Uterus (tissue), 4 donors: ENCODE results near the gene MYOZ3. TPM values are rescaled to one million over a fixed set of nuclear protein-coding genes. Genes with fewer than 3 reads are reported as not detected.

Experiments used
- DNase-seq, 2 donors: peaks; one replicate each; pipeline ENCODE4 v3.0.0-alpha.2; 2019 to 2020
- H3K27ac ChIP-seq, 2 donors: fragments of 200-600 bp; sonication (generic); 1 replicate in 1 of 2; 2 replicates in 1 of 2; pipeline ENCODE4 v1.5.1; 2016 to 2018
- H3K27me3 ChIP-seq, 2 donors: fragments of 200-600 bp; sonication (generic); one replicate each; pipeline ENCODE4 v1.5.1; 2018 to 2019; ENCODE audit warnings: control low read depth in 1 of 2
- H3K36me3 ChIP-seq, 2 donors: fragments of 200-600 bp; sonication (generic); one replicate each; pipeline ENCODE4 v1.5.1; 2019; ENCODE audit warnings: control low read depth in 1 of 2
- H3K4me1 ChIP-seq, 2 donors: fragments of 200-600 bp; sonication (generic); one replicate each; pipeline ENCODE4 v1.5.1; 2018 to 2019; ENCODE audit warnings: control low read depth in 1 of 2
- H3K4me3 ChIP-seq, 2 donors: fragments of 200-600 bp; sonication (generic); 1 replicate in 1 of 2; 2 replicates in 1 of 2; pipeline ENCODE4 v1.5.1; 2018 to 2019; ENCODE audit warnings: mild to moderate bottlenecking in 1 of 2
- H3K9me3 ChIP-seq, 2 donors: fragments of 200-600 bp; sonication (generic); one replicate each; pipeline ENCODE4 v1.5.1; 2019; ENCODE audit warnings: control low read depth in 1 of 2
- CTCF ChIP-seq, 4 experiments: fragments of 200-600 bp in 2 of 4; fragments of 450-650 bp in 2 of 4; sonication (generic) in 2 of 4; IDR thresholded peaks; one replicate each; pipeline ENCODE4 v1.5.1; 2016 to 2019; ENCODE audit warnings: antibody characterized with exemption in 4 of 4, mild to moderate bottlenecking in 2 of 4, moderate library complexity in 1 of 4
- POLR2A ChIP-seq, 2 donors: fragments of 450-650 bp; IDR thresholded peaks; one replicate each; pipeline ENCODE4 v1.6.1; 2016; ENCODE audit warnings: antibody characterized with exemption in 2 of 2, mild to moderate bottlenecking in 1 of 2, moderate library complexity in 1 of 2
- intact Hi-C: fragments of 100-400 bp; cut with DNase I; formaldehyde crosslinking; loops from one replicate; pipeline ENCODE4 v1.15.1; 2023; ENCODE audit warnings: low total_unique reads
- total RNA-seq, 4 donors: library from RNA; depleted of rRNA in 3 of 4; stranded (reverse); fragments of >200 nt in 3 of 4; gene quantifications; one replicate each; pipeline versions ENCODE4 v1.1.0 to v1.2.4, GENCODE V29; 2014 to 2023
- donor health status: DM: yes; HTN: yes; CAD: no.

MYOZ3 gene
- total RNA-seq, 4 donors from 2014 or later: 3.2 to 69.1 (median 3.4) TPM; not detected in 1

- intact Hi-C loops: no loop called here
- no peak overlapping the region for H3K4me3 ChIP-seq
- peaks cover 31 to 44% of the 10 kb centered on the region in 2 donors for H3K4me1 ChIP-seq
- peak overlapping the region; percentile 80 to 83 for H3K27ac ChIP-seq
- no peak for TF ChIP-seq POLR2A (IDR thresholded peaks at IDR 0.05)
- no peak for TF ChIP-seq CTCF (IDR thresholded peaks at IDR 0.05)
- no peaks in the 10 kb centered on the region for H3K36me3 ChIP-seq
- peak in 1 of 2 donors; percentile 54 for DNase-seq
- no peaks in the 10 kb centered on the region for H3K27me3 ChIP-seq
- no peaks in the 10 kb centered on the region for H3K9me3 ChIP-seq
Observed at GRCh38 chr5:150618588-150619281, 42.3 kb upstream of the MYOZ3 start.

GRCh38 chr5:150619359-150620230 lies 41.5 kb upstream of the MYOZ3 start:
- Histone ChIP-seq H3K4me3 (no peak overlapping the region), H3K9me3 (no peaks in the 10 kb centered on the region), H3K27me3 (no peaks in the 10 kb centered on the region), H3K27ac (peak overlapping the region; percentile 80 to 83), H3K36me3 (no peaks in the 10 kb centered on the region), H3K4me1 (peaks cover 24 to 36% of the 10 kb centered on the region in 2 donors)
- TF ChIP-seq POLR2A (IDR thresholded peaks at IDR 0.05): no peak
- TF ChIP-seq CTCF (IDR thresholded peaks at IDR 0.05): peak in 1 of 4 experiments; percentile 9
- DNase-seq: peak; percentile 74 to 78
- intact Hi-C loops: no loop called here

- TF ChIP-seq CTCF (IDR thresholded peaks at IDR 0.05) (no peak), POLR2A (IDR thresholded peaks at IDR 0.05) (no peak)
- H3K9me3 ChIP-seq: no peaks in the 10 kb centered on the region
- H3K4me1 ChIP-seq: peaks cover 11 to 21% of the 10 kb centered on the region in 2 donors
- H3K4me3 ChIP-seq: no peak overlapping the region
- H3K36me3 ChIP-seq: no peaks in the 10 kb centered on the region
- intact Hi-C loops: no loop called here
- peak overlapping the region; percentile 2 to 25 for H3K27ac ChIP-seq
- DNase-seq: no peak
- no peaks in the 10 kb centered on the region for H3K27me3 ChIP-seq
Observed at GRCh38 chr5:150621301-150621700, 39.8 kb upstream of the MYOZ3 start.

GRCh38 chr5:150622157-150622556 lies 38.9 kb upstream of the MYOZ3 start:
- intact Hi-C loops: no loop called here
- Histone ChIP-seq H3K4me3 (no peak overlapping the region), H3K36me3 (no peaks in the 10 kb centered on the region), H3K27me3 (no peaks in the 10 kb centered on the region), H3K27ac (peak overlapping the region in 1 of 2 donors; percentile 2), H3K9me3 (no peaks in the 10 kb centered on the region), H3K4me1 (peaks cover 11 to 21% of the 10 kb centered on the region in 2 donors)
- no peak for TF ChIP-seq CTCF (IDR thresholded peaks at IDR 0.05)
- TF ChIP-seq POLR2A (IDR thresholded peaks at IDR 0.05): no peak
- no peak for DNase-seq
